Muscle of arm (tissue), 12 donors: ENCODE data around the gene PTPRT. TPM values are rescaled to one million over a fixed set of nuclear protein-coding genes. Genes with fewer than 3 reads are reported as not detected.
"Not testable (repeated sequence)": the region's sequence is repeated elsewhere in the genome, so short reads cannot be mapped to it uniquely, and the experiment has no call there.

Experiments
- DNase-seq: peaks from one replicate; pipeline ENCODE4 v3.0.0-alpha.2; 2013
- polyA plus RNA-seq, 12 donors: library from polyadenylated mRNA; unstranded; fragments of 120-200 nt; gene quantifications; one replicate each; pipeline ENCODE4 v1.2.1, GENCODE V29; 2013; ENCODE audit not compliant: insufficient read length in 12 of 12

The PTPRT gene
- polyA plus RNA-seq, 12 donors = 0.24 to 1.2 (median 0.50) TPM; not detected in 2

- no peak for DNase-seq
Measured at GRCh38 chr20:42294976-42295375, 894.7 kb downstream of the PTPRT start.

- no peak for DNase-seq
Measured at GRCh38 chr20:42281801-42282200, 907.9 kb downstream of the PTPRT start.

- no peak for DNase-seq
Measured at GRCh38 chr20:42276718-42277602, 912.7 kb downstream of the PTPRT start.

DNA sequence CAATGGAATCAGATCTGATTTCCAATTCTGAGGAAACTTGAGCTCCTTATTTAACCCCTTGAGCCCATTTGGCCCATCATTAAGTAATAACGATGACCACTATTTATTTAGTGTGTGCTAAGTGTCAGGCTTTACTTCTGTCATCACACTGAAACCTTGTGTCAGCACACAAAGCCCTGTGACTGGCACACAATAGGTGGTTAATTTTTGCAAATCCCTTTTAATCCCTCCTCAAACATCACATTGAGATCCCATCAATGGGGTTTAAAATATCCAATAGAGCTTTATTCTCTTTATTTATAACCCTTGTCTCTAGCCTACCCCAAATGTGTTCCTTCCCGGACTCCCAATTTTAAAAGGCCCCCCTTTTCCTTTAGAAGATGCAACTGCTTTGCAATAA, 914.7 kb downstream of the PTPRT start:
- DNase-seq = no peak

DNA sequence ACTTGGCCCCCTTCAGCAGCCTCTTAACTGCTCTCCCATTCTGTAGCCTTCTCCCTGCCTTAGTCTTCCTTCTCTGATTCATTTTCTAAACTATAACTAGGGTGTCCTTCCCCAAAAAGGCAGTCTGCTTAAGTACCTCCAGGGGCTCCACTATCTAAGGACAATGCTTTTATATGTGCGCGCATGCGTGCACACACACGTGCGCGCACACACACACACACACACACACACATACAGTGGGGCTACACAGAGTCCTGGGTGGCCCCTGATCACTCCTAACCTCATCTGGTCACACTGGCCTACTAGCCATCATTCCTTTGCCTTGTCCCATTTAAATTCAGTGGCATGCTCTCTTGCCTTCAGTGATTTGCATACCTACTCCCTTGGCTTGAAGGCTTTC, 917.2 kb downstream of the PTPRT start:
- no peak for DNase-seq

DNA sequence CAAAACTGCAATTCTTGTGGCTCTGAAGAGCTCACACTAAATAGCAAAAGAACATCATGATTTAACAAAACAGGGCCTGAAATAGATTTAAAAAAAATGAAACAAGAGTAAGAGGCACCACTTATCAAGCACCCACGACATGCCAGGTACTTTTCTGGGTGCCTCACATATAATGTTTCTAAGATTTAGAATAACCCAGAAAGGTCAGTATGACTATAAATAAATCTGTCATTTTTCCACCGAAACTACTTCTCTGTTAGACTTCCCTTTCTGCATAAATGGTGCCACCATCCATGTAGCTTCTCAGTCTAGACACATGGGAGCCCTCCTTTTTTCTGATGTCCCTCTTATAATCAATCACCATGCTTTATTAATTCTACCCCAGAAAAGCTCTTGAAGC, 919.2 kb downstream of the PTPRT start:
- DNase-seq = no peak

- DNase-seq = no peak
Measured at GRCh38 chr20:42267793-42268384, 921.8 kb downstream of the PTPRT start.

GRCh38 chr20:42261766-42262270, 927.9 kb downstream of the PTPRT start:
- no peak for DNase-seq

- no peak for DNase-seq
Measured at GRCh38 chr20:42260184-42260583, 929.5 kb downstream of the PTPRT start.

- no peak for DNase-seq
Measured at GRCh38 chr20:42259389-42259788, 930.3 kb downstream of the PTPRT start.

- no peak for DNase-seq
Measured at GRCh38 chr20:42258564-42259302, 931.0 kb downstream of the PTPRT start.

DNA sequence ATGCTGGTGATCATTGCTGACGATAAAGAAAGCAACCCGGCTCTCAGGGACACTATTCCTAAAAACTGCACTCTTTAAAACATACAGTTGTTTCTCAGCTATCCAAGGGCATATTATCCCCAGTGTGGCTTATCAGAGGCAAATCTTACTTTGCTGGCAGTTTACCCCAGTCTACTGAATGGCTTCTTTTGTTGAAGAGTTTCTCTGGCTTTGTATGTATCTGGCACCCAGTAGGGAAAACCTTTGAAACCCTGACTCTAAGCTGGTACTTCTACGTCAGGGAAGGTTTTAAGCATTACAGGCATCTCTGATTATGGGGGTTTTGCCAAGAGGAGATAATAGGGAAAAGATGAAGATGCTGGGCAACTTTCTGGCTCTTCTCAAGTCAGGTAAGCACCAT, 933.9 kb downstream of the PTPRT start:
- DNase-seq = no peak

DNA sequence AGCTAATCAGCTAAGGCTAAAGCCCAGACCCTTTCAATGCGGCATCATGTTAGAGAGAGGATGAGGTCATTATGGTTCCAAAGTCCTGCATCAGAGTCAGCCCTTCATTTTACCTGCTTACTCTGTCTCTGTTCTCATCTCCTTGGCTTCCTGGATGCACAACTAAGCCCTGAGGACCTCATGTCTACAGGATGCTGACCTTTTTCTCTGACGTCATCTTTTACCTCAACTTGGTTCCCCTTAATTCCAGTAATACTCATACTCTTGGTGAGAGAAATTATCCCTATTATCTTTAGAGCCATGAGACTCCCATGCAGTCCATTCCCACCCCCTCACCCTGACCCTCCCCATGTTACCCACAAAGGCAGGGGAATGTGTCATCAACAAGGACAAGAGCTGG, 935.0 kb downstream of the PTPRT start:
- no peak for DNase-seq

- DNase-seq = no peak
Measured at GRCh38 chr20:42252116-42252515, 937.6 kb downstream of the PTPRT start.

DNA sequence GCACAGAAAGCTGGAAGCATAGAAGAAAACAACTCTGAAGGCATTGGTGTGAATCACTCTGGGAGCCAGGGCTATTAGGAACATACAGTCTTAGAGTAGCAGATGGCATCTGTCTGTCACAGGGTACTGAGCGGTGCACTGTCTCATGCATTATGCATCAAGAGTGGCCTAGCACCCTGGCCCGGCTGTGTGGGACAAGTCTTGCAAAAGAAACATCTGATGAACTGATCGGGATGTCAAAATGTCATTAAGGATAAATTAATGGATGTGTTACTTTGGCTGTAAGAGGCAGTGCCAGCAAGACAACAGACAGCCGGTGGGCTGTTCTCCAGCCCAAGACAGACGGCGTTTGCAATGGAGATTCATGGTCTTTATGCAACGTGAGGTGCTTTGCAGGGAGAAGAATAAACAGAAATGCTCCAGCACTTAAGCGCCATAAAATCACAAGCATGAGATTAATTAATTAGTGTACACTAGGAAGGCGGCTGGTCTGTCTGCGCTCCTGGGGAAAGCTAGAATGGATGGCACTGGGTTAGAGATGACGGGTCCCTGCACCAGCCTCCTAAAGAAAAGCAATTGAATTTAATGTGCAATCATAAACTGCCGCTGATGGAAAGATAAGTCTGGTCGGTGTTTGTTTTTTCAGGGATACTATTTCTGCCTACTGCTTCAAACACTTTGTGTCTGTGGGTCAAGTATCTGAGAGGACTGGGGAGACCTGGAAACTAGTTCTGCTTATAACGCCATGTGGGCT, 970.9 kb downstream of the PTPRT start:
- DNase-seq = no peak

GRCh38 chr20:42214074-42214473, 975.6 kb downstream of the PTPRT start:
- no peak for DNase-seq

DNA sequence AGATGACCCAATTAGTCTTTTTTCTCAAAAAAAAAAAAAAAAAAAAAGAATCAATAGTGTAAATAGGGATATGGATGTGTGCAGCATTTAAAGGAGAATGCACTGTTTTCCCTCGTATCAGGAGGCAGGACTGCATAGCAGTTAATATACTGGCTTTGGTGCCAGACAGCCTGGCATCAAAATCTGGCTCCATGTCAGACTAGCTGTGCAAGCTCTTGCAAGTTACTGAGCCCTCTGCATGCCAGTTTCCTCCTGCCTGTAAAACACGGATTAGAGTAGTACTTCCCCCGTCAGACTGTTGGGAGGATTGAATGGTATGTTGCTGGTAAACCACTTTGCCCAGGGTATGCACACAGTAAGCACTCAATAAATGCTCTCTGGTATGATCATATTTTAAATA, 977.3 kb downstream of the PTPRT start:
- DNase-seq = no peak

DNA sequence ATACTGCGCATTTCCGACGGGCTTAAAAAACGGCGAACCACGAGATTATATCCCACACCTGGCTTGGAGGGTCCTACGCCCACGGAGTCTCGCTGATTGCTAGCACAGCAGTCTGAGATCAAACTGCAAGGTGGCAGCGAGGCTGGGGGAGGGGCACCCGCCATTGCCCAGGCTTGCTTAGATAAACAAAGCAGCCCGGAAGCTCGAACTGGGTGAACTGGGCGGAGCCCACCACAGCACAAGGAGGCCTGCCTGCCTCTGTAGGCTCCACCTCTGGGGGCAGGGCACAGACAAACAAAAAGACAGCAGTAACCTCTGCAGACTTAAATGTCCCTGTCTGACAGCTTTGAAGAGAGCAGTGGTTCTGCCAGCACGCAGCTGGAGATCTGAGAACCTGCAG, 983.1 kb downstream of the PTPRT start:
- DNase-seq = not testable (repeated sequence)

GRCh38 chr20:42204109-42204660, 985.5 kb downstream of the PTPRT start:
- DNase-seq = peak; percentile 36

- DNase-seq = no peak
Measured at GRCh38 chr20:42197599-42197998, 992.1 kb downstream of the PTPRT start.

DNA sequence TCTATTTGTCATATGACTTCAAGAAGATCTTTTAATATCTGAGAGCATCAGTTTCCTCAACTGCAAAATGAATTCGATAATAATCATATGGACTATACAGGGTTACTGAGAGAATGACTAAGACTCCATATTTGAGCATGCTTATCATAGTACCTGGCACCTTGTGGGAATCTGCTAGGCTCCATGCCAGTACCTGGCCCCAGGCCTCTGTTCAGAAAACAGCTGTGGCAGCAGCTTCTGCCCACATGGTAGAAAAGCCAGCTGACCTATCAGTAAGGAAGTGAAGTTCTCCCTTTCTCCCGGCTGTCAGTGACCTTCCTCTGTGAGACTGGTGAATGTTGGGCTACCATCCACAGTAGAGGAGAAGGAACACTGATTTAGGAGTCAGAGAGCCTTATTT, 996.6 kb downstream of the PTPRT start:
- DNase-seq = no peak
